Fibroblast of mammary gland (primary cell): ENCODE results near the gene RNF157.

Source experiments
- DNase-seq: peaks from one replicate; pipeline ENCODE4 v3.0.0-alpha.2; 2010; ENCODE audit warnings: low read depth
- H3K4me3 ChIP-seq: 2 replicates; pipeline ENCODE4 v1.5.1; 2011; ENCODE audit warnings: low read depth, mild to moderate bottlenecking, low read length, moderate library complexity; ENCODE audit not compliant: control insufficient read depth
- TF ChIP-seq, protein P1 (sequence below): conservative IDR thresholded peaks from 2 replicates; pipeline ENCODE4 v1.5.1; 2011; ENCODE audit warnings: low read depth, low read length, inconsistent platforms; ENCODE audit not compliant: control insufficient read depth, insufficient read depth

Gene RNF157

DNA sequence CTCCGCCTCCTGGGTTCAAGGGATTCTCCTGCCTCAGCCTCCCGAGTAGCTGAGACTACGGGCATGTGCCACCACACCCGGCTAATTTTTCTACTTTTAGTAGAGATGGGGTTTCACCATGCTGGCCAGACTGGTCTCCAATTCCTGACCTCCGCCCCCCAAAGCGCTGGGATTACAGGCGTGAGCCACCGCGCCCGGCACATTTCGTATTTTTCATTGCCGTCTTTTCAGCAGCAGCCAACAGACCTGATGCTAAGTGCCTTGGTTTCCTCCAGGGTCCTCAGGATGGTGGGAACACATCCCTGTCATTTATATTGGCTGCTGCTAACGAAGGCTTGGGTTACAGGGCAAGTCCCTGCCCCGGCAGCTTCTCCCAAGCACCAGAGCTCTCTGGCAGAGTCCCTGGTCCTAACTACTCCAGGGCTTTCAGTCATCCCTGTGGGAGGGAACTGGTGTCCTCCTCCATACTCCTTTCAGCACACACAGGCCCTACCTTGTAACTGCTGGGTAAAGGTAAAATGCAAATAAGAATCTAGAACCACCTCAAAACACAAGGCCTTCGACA is 1.5 kb upstream of the RNF157 start:
- DNase-seq = no peak
- H3K4me3 ChIP-seq = no peak overlapping the region
- TF ChIP-seq, protein P1, sequence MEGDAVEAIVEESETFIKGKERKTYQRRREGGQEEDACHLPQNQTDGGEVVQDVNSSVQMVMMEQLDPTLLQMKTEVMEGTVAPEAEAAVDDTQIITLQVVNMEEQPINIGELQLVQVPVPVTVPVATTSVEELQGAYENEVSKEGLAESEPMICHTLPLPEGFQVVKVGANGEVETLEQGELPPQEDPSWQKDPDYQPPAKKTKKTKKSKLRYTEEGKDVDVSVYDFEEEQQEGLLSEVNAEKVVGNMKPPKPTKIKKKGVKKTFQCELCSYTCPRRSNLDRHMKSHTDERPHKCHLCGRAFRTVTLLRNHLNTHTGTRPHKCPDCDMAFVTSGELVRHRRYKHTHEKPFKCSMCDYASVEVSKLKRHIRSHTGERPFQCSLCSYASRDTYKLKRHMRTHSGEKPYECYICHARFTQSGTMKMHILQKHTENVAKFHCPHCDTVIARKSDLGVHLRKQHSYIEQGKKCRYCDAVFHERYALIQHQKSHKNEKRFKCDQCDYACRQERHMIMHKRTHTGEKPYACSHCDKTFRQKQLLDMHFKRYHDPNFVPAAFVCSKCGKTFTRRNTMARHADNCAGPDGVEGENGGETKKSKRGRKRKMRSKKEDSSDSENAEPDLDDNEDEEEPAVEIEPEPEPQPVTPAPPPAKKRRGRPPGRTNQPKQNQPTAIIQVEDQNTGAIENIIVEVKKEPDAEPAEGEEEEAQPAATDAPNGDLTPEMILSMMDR = no peak

- TF ChIP-seq, protein P1 = no peak
- peak overlapping the region; percentile 37 for H3K4me3 ChIP-seq
- peak; percentile 35 for DNase-seq
These were observed 878 bp upstream of the RNF157 start for GRCh38 chr17:76241204-76241538.

- H3K4me3 ChIP-seq = peak overlapping the region; percentile 24
- no peak for DNase-seq
- TF ChIP-seq, protein P1 = no peak
These were observed 587 bp downstream of the RNF157 start for GRCh38 chr17:76239538-76240274.

- DNase-seq = no peak
- no peak overlapping the region for H3K4me3 ChIP-seq
- TF ChIP-seq, protein P1 = no peak
These were observed 1.3 kb downstream of the RNF157 start for GRCh38 chr17:76238847-76239537.

DNA sequence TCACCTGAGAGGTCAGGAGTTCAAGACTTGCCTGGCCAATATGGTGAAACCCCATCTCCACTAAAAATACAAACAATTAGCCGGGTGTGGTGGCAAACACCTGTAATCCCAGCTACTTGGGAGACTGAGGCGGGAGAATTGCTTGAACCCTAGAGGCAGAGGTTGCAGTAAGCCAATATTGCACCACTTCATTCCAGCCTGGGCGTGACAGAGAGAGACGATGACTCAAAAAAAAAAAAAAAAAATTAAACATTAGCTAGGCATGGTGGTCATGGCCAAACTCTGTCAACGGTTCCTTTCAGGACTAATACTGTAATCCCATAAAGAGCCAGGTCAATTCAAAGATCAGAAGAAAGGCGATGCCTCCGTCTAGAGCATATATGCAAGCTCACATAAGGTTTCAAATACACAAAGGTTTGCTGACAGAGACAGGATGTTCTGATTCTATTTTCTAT is 2.4 kb downstream of the RNF157 start:
- peak; percentile 44 for DNase-seq
- H3K4me3 ChIP-seq = no peak overlapping the region
- TF ChIP-seq, protein P1 = no peak

- no peak overlapping the region for H3K4me3 ChIP-seq
- TF ChIP-seq, protein P1 = no peak
These were observed 3.7 kb downstream of the RNF157 start for GRCh38 chr17:76236603-76237002.

More at GRCh38 chr17:76236603-76237002, 3.7 kb downstream of the RNF157 start:
- DNase-seq = no peak
